GM21367 (cell line): ENCODE results near the gene APBA2.
"Not testable (repeated sequence)": the region's sequence is repeated elsewhere in the genome, so short reads cannot be mapped to it uniquely, and the experiment has no call there.

ENCODE experiments used
- ATAC-seq: cut with Tn5 transposase; IDR thresholded peaks from one replicate; pipeline ENCODE4 v1.9.1; 2021; ENCODE audit not compliant: unreplicated experiment

APBA2 gene

GRCh38 chr15:29031502-29032228, 145.9 kb downstream of the APBA2 start:
- ATAC-seq = no peak

- ATAC-seq = no peak
These were observed 146.5 kb downstream of the APBA2 start for GRCh38 chr15:29032229-29032625.

- ATAC-seq = no peak
These were observed 147.0 kb downstream of the APBA2 start for GRCh38 chr15:29032751-29033150.

GRCh38 chr15:29034151-29034550, 148.4 kb downstream of the APBA2 start:
- ATAC-seq = no peak

- ATAC-seq = no peak
These were observed 149.0 kb downstream of the APBA2 start for GRCh38 chr15:29034593-29035335.

GRCh38 chr15:29035336-29036285, 149.8 kb downstream of the APBA2 start:
- no peak for ATAC-seq

- ATAC-seq = no peak
These were observed 152.4 kb downstream of the APBA2 start for GRCh38 chr15:29037997-29038705.

GRCh38 chr15:29039466-29040369, 153.9 kb downstream of the APBA2 start:
- no peak for ATAC-seq

GRCh38 chr15:29040370-29040751, 154.6 kb downstream of the APBA2 start:
- ATAC-seq = no peak

GRCh38 chr15:29043736-29044502, 158.1 kb downstream of the APBA2 start:
- no peak for ATAC-seq

- ATAC-seq = no peak
These were observed 158.7 kb downstream of the APBA2 start for GRCh38 chr15:29044503-29044901.

GRCh38 chr15:29045161-29045560, 159.4 kb downstream of the APBA2 start:
- not testable (repeated sequence) for ATAC-seq

GRCh38 chr15:29045717-29046116, 159.9 kb downstream of the APBA2 start:
- no peak for ATAC-seq

- no peak for ATAC-seq
These were observed 160.6 kb downstream of the APBA2 start for GRCh38 chr15:29046281-29046810.

- ATAC-seq = no peak
These were observed 161.2 kb downstream of the APBA2 start for GRCh38 chr15:29046977-29047376.

- no peak for ATAC-seq
These were observed 162.2 kb downstream of the APBA2 start for GRCh38 chr15:29048011-29048410.

GRCh38 chr15:29050870-29051269, 165.1 kb downstream of the APBA2 start:
- no peak for ATAC-seq

GRCh38 chr15:29051422-29051821, 165.6 kb downstream of the APBA2 start:
- ATAC-seq = no peak

- no peak for ATAC-seq
These were observed 167.2 kb downstream of the APBA2 start for GRCh38 chr15:29053006-29053405.
